ENCODE measurements around the gene INTS3. TPM values are rescaled to one million over a fixed set of nuclear protein-coding genes. Genes with fewer than 3 reads are reported as not detected.
A peak's percentile ranks its signal among the peaks of the same experiment; 100 is the strongest.

Gene INTS3, protein sequence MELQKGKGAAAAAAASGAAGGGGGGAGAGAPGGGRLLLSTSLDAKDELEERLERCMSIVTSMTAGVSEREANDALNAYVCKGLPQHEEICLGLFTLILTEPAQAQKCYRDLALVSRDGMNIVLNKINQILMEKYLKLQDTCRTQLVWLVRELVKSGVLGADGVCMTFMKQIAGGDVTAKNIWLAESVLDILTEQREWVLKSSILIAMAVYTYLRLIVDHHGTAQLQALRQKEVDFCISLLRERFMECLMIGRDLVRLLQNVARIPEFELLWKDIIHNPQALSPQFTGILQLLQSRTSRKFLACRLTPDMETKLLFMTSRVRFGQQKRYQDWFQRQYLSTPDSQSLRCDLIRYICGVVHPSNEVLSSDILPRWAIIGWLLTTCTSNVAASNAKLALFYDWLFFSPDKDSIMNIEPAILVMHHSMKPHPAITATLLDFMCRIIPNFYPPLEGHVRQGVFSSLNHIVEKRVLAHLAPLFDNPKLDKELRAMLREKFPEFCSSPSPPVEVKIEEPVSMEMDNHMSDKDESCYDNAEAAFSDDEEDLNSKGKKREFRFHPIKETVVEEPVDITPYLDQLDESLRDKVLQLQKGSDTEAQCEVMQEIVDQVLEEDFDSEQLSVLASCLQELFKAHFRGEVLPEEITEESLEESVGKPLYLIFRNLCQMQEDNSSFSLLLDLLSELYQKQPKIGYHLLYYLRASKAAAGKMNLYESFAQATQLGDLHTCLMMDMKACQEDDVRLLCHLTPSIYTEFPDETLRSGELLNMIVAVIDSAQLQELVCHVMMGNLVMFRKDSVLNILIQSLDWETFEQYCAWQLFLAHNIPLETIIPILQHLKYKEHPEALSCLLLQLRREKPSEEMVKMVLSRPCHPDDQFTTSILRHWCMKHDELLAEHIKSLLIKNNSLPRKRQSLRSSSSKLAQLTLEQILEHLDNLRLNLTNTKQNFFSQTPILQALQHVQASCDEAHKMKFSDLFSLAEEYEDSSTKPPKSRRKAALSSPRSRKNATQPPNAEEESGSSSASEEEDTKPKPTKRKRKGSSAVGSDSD
- polyA plus RNA-seq (ENCODE audit: insufficient read length in 10 of 10): 10 to 100 TPM; 31.4 to 60.0 (median 39.8) TPM
- long read RNA-seq, donor 1, full-length matches to known transcripts: 2 of 9 reads
- long read RNA-seq, donor 1, partial matches to known transcripts: 7 of 9 reads
- long read RNA-seq, donor 1, other reads (novel, unspliced or antisense): 0 of 9 reads
- long read RNA-seq, donor 2, full-length matches to known transcripts: 1 of 1 reads
- long read RNA-seq, donor 2, partial matches to known transcripts: 0 of 1 reads
- long read RNA-seq, donor 2, other reads (novel, unspliced or antisense): 0 of 1 reads
- long read RNA-seq, donor 3: 0 reads
- long read RNA-seq, donor 4: 0 reads
- long read RNA-seq, donor 5, full-length matches to known transcripts: 2 of 17 reads
- long read RNA-seq, donor 5, partial matches to known transcripts: 15 of 17 reads
- long read RNA-seq, donor 5, other reads (novel, unspliced or antisense): 0 of 17 reads
- long read RNA-seq, donor 6, full-length matches to known transcripts: 1 of 9 reads
- long read RNA-seq, donor 6, partial matches to known transcripts: 8 of 9 reads
- long read RNA-seq, donor 6, other reads (novel, unspliced or antisense): 0 of 9 reads
- long read RNA-seq, donor 7, partial matches to known transcripts: 0 of 1 reads
- long read RNA-seq, donor 7, other reads (novel, unspliced or antisense): 0 of 1 reads
- long read RNA-seq, donor 8, partial matches to known transcripts: 10 of 10 reads
- long read RNA-seq, donor 8, other reads (novel, unspliced or antisense): 0 of 10 reads
- long read RNA-seq, donor 9: 0 reads

GRCh38 chr1:153727463-153728304 lies at the start of gene INTS3:
TSS of gene INTS3 (plus strand) at chr1:153728050. CDS start at chr1:153728635, 585 bp downstream.
- peak; percentile 100 for DNase-seq

- DNase-seq: peak in 2 of 3 donors; percentile 57 to 80
These were observed 49.1 kb upstream of the INTS3 start, which contains the start of gene NPR1 for GRCh38 chr1:153678519-153679336. TSS of gene NPR1 (plus strand) at chr1:153678688. CDS start at chr1:153679109, 421 bp downstream.

- DNase-seq: peak in 2 of 3 donors; percentile 40 to 80
These were observed 48.3 kb upstream of the INTS3 start for GRCh38 chr1:153679337-153680119.

DNA sequence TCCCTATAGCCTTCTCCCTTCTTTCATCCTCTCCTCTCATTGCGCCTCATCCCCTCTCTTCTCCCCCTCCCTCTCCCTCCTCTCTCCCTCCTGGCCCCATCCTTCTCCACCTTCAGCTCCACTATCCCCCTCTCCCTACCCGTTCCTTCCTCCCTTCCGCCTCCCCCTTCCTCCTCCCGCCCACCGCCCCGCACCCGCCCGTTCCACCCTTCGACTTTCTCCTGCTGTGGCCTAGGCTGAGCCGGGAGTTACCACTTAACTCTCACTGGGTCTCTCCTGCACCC lies 47.8 kb upstream of the INTS3 start:
- DNase-seq: no peak

DNA sequence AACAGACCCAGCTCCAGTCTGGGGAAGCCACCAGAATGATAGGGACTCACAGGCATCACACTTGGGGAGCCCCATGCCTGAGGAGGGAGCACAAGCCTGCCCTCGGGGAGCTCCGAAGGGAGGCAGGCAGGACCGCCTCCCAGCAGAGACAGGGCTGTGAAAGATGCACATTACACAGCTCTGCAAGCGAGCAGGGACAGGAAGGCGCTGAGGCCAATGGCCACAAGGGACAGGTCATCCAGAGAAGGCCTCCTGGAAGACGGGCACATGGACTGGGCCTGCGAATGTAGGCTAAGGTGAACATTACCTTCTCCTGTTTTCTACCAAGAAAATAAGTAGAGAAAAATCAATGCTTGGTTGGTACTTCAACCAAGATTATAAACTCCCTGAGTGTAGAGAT lies 45.1 kb upstream of the INTS3 start:
- DNase-seq: no peak

- DNase-seq: peak in 1 of 3 donors; percentile 35
These were observed 44.0 kb upstream of the INTS3 start for GRCh38 chr1:153683854-153684253.

DNA sequence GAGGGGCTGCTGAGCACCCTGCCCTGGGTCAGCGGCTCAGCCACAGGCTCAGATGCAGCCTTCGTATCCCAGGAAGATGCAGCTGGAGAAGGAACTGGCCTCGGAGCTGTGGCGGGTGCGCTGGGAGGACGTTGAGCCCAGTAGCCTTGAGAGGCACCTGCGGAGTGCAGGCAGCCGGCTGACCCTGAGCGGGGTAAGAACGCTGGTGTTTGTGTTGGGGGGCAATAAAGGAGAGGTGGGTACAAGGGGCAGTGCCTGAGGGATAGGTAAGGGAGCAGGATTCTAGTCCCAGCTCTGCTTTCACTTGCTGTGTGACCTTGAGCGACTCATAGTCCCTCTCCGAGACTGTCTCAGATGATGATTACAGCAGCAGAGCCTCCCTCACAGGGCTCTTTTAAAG lies 43.0 kb upstream of the INTS3 start:
- DNase-seq: no peak

GRCh38 chr1:153685544-153686340 lies 42.1 kb upstream of the INTS3 start:
- DNase-seq: no peak

DNA sequence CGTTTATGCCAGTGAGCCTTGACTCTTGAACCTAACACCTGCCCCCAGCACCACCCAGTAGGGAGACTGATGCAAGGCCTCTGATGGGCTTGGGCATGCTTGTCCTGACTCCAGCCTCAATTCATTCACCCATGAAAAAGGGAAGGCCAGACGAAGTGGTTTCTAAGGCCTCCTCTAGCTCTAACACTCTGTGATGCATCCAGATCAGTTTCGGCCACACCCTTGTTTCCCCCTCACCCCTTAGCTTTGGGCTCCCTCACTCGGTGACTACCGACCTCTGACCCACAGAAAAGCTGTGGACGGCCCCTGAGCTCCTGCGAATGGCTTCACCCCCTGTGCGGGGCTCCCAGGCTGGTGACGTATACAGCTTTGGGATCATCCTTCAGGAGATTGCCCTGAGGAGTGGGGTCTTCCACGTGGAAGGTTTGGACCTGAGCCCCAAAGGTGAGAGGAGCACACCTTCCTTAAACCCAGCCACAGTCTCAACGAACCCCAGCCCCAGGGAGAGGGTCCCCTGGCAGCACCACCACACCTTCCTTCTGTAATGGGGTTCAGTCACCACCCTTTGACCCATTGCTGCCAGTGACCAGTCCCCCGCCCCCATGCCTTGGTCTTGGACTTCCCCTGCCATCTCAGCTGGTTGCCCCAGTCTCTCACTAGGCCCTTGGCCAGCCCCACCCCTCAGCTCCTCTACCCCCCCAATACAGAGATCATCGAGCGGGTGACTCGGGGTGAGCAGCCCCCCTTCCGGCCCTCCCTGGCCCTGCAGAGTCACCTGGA lies 40.3 kb upstream of the INTS3 start:
- DNase-seq: no peak

DNA sequence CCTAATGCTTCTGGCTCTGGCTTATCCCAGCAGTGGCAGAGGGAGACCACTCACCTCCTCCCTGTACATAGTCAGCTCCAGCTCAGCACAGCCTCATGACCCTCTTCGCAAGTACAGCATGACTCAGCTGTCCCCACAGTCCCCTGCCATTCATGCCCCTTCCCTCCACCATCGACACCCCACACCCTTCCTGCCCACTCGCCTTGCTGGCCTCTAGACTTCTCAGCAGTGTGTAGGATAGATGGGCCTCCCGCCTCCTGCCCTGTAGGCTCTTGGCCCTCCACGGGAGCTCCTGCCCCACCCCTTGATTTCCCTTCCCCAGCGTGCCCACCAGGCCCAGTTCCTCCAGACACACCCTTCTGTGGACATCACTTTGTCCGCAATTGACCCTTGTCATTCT lies 39.6 kb upstream of the INTS3 start:
- no peak for DNase-seq

GRCh38 chr1:153688736-153689328 lies 39.0 kb upstream of the INTS3 start:
- no peak for DNase-seq

- no peak for DNase-seq
These were observed 34.4 kb upstream of the INTS3 start for GRCh38 chr1:153693466-153693865.

DNA sequence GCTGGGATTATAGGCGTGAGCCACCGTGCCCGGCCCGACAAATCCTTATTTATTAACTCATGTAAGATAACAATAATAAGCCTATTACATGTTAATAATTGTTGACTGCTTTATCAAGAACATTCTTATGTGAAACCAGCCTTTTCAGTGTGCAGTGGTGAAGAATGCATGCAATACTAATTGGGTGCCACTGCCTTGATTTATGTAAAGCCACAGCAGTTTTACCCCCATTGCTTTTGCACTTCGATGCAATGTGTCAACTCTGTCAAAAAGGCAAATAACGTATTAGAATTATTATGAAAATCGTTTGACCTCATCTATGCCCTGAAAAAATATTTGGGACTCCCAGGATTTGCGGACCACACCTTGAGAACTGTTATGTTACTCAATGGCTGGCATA lies 31.1 kb upstream of the INTS3 start:
- DNase-seq: no peak

DNA sequence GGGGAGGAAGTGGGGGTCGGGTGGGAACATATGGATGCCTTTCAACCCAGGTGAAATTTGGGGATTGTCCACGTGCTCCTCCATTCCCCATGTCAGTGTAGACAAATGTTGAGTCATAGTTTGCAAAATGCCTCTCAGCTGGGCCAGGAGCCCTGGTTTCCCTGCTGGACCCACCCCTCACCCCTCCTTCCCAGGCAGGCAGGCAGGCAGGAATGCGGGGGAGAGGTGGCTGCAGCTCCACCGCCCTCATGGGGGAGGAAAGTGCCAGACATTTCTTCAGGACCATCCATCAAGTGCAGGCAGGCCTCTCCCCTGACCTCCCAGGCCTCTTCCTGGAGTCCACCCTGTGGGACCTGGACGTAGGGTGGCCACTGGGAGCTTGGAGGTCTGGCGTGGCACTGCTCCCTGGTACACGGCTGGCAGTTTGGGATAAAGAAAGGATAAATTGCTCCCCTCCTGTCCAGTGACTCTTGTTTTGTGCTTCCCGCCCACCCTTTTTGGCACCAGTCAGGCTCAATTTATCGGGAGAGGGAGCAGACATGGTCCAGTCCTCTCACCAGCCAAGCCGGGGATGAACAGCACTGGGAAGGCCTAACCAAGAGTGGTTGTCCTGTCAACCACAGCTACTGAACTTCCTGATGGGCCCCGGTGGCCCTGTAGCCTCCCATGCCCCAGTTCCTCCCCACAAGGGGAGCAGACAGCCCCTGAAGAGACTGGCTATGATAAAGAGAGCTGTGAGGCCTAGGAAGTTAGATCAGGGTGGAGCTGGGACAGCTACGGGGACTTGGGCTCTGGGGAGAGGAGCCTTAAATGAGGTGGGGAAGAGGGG lies 30.4 kb upstream of the INTS3 start:
- peak in 2 of 3 donors; percentile 23 to 76 for DNase-seq
